GM12878 (cell line): Measurements from ENCODE around the gene RGL1. TPM values are rescaled to one million over a fixed set of nuclear protein-coding genes. Genes with fewer than 3 reads are reported as not detected.

Experiments
- ATAC-seq: fragments of 200-7000 bp; cut with Tn5 transposase; 3 replicates; pipeline ENCODE4 v1.9.1; 2020; ENCODE audit warnings: mild to moderate bottlenecking, moderate library complexity
- BruUV-seq: library from RNA; stranded (reverse); fragments of 400-500 nt; replicated peaks from 2 replicates; lab custom pipeline; 2021; lab: Mats Ljungman, UMichigan
- CTCF ChIA-PET: fragments of 300-600 bp; sonication (Branson Sonifier 250); formaldehyde crosslinking; extraction: SDS; loops from one replicate; lab custom pipeline; 2021; ENCODE audit warnings: inconsistent platforms; lab: Yijun Ruan, JAX
- POLR2A ChIA-PET: fragments of 350-600 bp; formaldehyde crosslinking; extraction: SDS; loops from one replicate; lab custom pipeline; 2021; ENCODE audit warnings: inconsistent platforms; lab: Charles Lee
- RAD21 ChIA-PET: fragments of 300-600 bp; sonication (Branson Sonifier 250); formaldehyde crosslinking; loops from one replicate; lab custom pipeline; 2023; ENCODE audit warnings: antibody characterized with exemption; ENCODE audit not compliant: unreplicated experiment; lab: Charles Lee
- SMC1A ChIA-PET: fragments of 300-600 bp; sonication (Branson Sonifier 250); formaldehyde crosslinking; loops from one replicate; lab custom pipeline; 2023; ENCODE audit not compliant: unreplicated experiment, uncharacterized antibody; lab: Charles Lee
- DNase-seq: peaks from one replicate; pipeline ENCODE4 v3.0.0-alpha.2; 2011; ENCODE audit warnings: low read depth, low spot score
- FAIRE-seq: peaks from 3 replicates; lab custom pipeline; 2011; peaks lifted over from hg19 to GRCh38; lab: Jason Lieb, UNC
- H2AFZ ChIP-seq: 2 replicates; pipeline ENCODE4 v1.6.0; 2011; ENCODE audit warnings: low read depth, low read length, control low read depth; ENCODE audit not compliant: control insufficient read depth
- H3K27ac ChIP-seq: 2 replicates; pipeline ENCODE4 v1.5.1; 2011; ENCODE audit warnings: control low read depth; ENCODE audit not compliant: control insufficient read depth, insufficient read depth
- H3K27me3 ChIP-seq, 2 experiments: replicated peaks in 1 of 2; 2 replicates each; pipeline versions ENCODE4 v1.6.0 to v1.6.1; 2011; ENCODE audit warnings: low read length in 1 of 2; ENCODE audit not compliant: control insufficient read depth in 2 of 2, insufficient read depth in 2 of 2
- H3K36me3 ChIP-seq, 2 experiments: 2 replicates each; pipeline ENCODE4 v1.5.1; 2011; ENCODE audit warnings: low read length in 1 of 2; ENCODE audit not compliant: control insufficient read depth in 2 of 2, insufficient read depth in 2 of 2
- H3K4me1 ChIP-seq: 2 replicates; pipeline ENCODE4 v1.6.1; 2011; ENCODE audit warnings: mild to moderate bottlenecking, low read length, moderate library complexity, mixed read lengths; ENCODE audit not compliant: control insufficient read depth, insufficient read depth
- H3K4me2 ChIP-seq: 2 replicates; pipeline ENCODE4 v1.6.0; 2011; ENCODE audit warnings: control low read depth; ENCODE audit not compliant: control insufficient read depth, insufficient read depth
- H3K4me3 ChIP-seq: fragments of 200-600 bp; sonication (generic); 2 replicates; pipeline ENCODE4 v1.5.1; 2016
- H3K79me2 ChIP-seq: 2 replicates; pipeline ENCODE4 v1.6.0; 2011; ENCODE audit warnings: low read length; ENCODE audit not compliant: control insufficient read depth, insufficient read depth
- H3K9ac ChIP-seq: 2 replicates; pipeline ENCODE4 v1.8.0; 2011; ENCODE audit warnings: low read length, control low read depth, mixed read lengths; ENCODE audit not compliant: control insufficient read depth, insufficient read depth
- H3K9me3 ChIP-seq: replicated peaks from 3 replicates; pipeline ENCODE4 v1.5.1; 2011; ENCODE audit warnings: mild to moderate bottlenecking, low read length; ENCODE audit not compliant: control insufficient read depth, insufficient read depth
- H4K20me1 ChIP-seq: 2 replicates; pipeline ENCODE4 v1.6.0; 2011; ENCODE audit not compliant: control insufficient read depth, insufficient read depth
- ATF3 ChIP-seq: IDR thresholded peaks from 2 replicates; pipeline ENCODE4 v1.6.1; 2011; ENCODE audit warnings: low read depth, mild to moderate bottlenecking, low read length, moderate library complexity, borderline replicate concordance; ENCODE audit errors: extremely low read depth
- CREM ChIP-seq: IDR thresholded peaks from 2 replicates; pipeline ENCODE4 v1.6.1; 2014; ENCODE audit warnings: antibody characterized with exemption, low read depth
- E4F1 ChIP-seq: fragments of 450-650 bp; IDR thresholded peaks from 2 replicates; pipeline ENCODE4 v1.6.1; 2018; ENCODE audit warnings: borderline replicate concordance, mild to moderate bottlenecking; ENCODE audit not compliant: partially characterized antibody
- MTA2 ChIP-seq: fragments of 450-650 bp; IDR thresholded peaks from 2 replicates; pipeline ENCODE4 v1.6.1; 2016; ENCODE audit warnings: low read depth, mild to moderate bottlenecking, moderate library complexity
- MYC ChIP-seq: IDR thresholded peaks from 2 replicates; pipeline ENCODE4 v1.6.1; 2011; ENCODE audit warnings: mild to moderate bottlenecking, low read length, moderate library complexity, inconsistent platforms; ENCODE audit not compliant: insufficient read depth, insufficient replicate concordance, insufficient read length, severe bottlenecking
- NBN ChIP-seq: fragments of 450-650 bp; IDR thresholded peaks from 2 replicates; pipeline ENCODE4 v1.6.1; 2016
- RBBP5 ChIP-seq: fragments of 200-600 bp; sonication (generic); conservative IDR thresholded peaks from 2 replicates; pipeline ENCODE4 v1.6.1; 2016
- ZSCAN29 ChIP-seq: fragments of 450-650 bp; IDR thresholded peaks from 2 replicates; pipeline ENCODE4 v1.6.1; 2017; ENCODE audit warnings: mild to moderate bottlenecking, moderate library complexity
- WGBS: methylation state at CpG from one replicate; pipeline ENCODE4 v1.1.6; 2016; ENCODE audit warnings: low lambda C conversion rate; ENCODE audit not compliant: insufficient replicate concordance, insufficient coverage; ENCODE audit errors: missing lambda C conversion rate; 5-methylcytosine and 5-hydroxymethylcytosine counted together
- in situ Hi-C: fragments of 300-500 bp; cut with MboI; formaldehyde crosslinking; loops from 9 replicates; pipeline ENCODE4 v1.14.3; 2018; ENCODE audit warnings: mixed read lengths
- intact Hi-C: fragments of 100-400 bp; cut with micrococcal nuclease; formaldehyde crosslinking; loops from one replicate; pipeline ENCODE4 v1.14.2; 2022; ENCODE audit not compliant: unreplicated experiment
- polyA plus RNA-seq, 11 experiments: library from polyadenylated mRNA; depleted of rRNA in 4 of 11; unstranded in 6 of 11; stranded (reverse) in 5 of 11; fragments of >200 nt; fragmentation: Nextera tagmentation in 4 of 11; fragmentation: Illumina TruSeq in 1 of 11; extraction: Ambion mirVana in 4 of 11; extraction: Trizol in 1 of 11; gene quantifications; 1 replicate in 1 of 11; 2 replicates in 10 of 11; pipeline versions ENCODE4 v1.2.1 to v1.2.3, GENCODE V29; 2011 to 2016; ENCODE audit warnings: inconsistent platforms in 2 of 11, missing spikeins in 2 of 11, low read depth in 1 of 11
- total RNA-seq, 4 experiments: library from RNA; depleted of rRNA in 3 of 4; stranded (reverse); fragments of >200 nt in 3 of 4; fragmentation: Illumina TruSeq in 1 of 4; extraction: Trizol in 1 of 4; gene quantifications; 2 replicates each; pipeline versions ENCODE4 v1.2.1 to v1.2.3, GENCODE V29; 2013 to 2021

Gene RGL1
- total and polyA plus RNA-seq, 10 of the 15 experiments (the other 5 are each of a cell fraction or from before 2014, with no cell fraction given), result 8.1 to 25.0 (median 19.0) TPM

DNA sequence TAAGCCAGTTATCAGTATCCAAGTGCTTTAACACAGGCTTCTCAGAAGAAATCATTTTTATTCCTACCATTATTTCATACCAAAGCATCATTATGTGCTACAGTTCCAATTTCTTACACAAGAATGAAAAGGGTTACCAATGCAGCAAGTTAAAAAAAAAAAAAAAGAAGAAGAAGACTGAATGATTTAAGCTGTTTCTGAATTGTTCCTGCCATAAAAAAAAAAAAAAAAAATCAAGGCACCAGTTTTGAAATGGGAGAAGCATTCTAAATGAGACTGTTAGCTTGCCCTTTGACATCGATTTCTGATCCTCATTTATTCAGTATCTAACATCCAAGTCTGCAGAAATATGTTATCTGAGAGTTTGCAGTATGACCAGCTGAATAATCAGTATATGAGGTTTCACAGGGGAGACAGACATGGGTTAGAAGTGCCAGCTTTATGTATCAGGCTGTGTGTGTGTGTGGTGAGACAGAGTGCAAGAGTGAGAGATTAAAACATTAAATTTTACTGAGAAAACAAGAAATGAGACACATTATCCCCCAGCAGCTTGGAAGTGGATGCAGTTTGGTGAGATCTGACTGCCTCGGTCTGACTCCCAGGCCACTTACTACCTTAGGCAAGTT is 126.8 kb downstream of the RGL1 start (continued):
- no peak for TF ChIP-seq ATF3
- no peak for TF ChIP-seq CREM
- TF ChIP-seq RBBP5, result no peak
- TF ChIP-seq NBN, result no peak

GRCh38 chr1:183932412-183932811 is 127.5 kb downstream of the RGL1 start:
- no peak for TF ChIP-seq MYC
- TF ChIP-seq ZSCAN29, result no peak
- TF ChIP-seq MTA2, result no peak
- TF ChIP-seq E4F1, result no peak
- intact Hi-C loops, result no loop called here
- 61% methylated on average over 15 of the region's 15 CpGs for WGBS
- peaks cover 0 to 6% of the 10 kb centered on the region in 2 experiments for H3K36me3 ChIP-seq
- DNase-seq (no peak), FAIRE-seq (no peak), ATAC-seq (no peak; the same call in 2 of the 3 replicates)
- H3K79me2 ChIP-seq, result no peaks in the 10 kb centered on the region
- no peak overlapping the region for H3K9ac ChIP-seq
- in situ Hi-C loops, result no loop called here
- no peak overlapping the region for H3K27ac ChIP-seq
- H3K4me2 ChIP-seq, result no peak overlapping the region
- H3K27me3 ChIP-seq, result no peaks in the 10 kb centered on the region
- H3K9me3 ChIP-seq, result no peaks in the 10 kb centered on the region
- BruUV-seq, result no TSS peak
- ChIA-PET POLR2A (interaction anchor here (0.5 to 0.7 kb wide), 2 partner anchors 164 to 247 kb away, joined by 3 to 5 read pairs; no protein-coding TSS in a partner anchor), CTCF (interaction anchor here (1.6 kb wide), 1 partner anchor 277 kb away, joined by 5 read pairs; no protein-coding TSS in a partner anchor), RAD21 (no interaction called here), SMC1A (interaction anchor here (0.7 to 4.2 kb wide), 4 partner anchors 10 to 763 kb away, joined by 3 to 22 read pairs (median 4); partner anchors contain the start of gene APOBEC4)
- no peak overlapping the region for H3K4me3 ChIP-seq
- no peaks in the 10 kb centered on the region for H3K4me1 ChIP-seq
- no peaks in the 10 kb centered on the region for H4K20me1 ChIP-seq
- H2AFZ ChIP-seq, result no peak overlapping the region
